Stimulated activated CD4-positive, alpha-beta T cell treated with anti-CD3 and anti-CD28 coated beads, Interleukin-1b, Interleukin-23, amount 100 ng/mL, for 24 hours (primary cell): ENCODE measurements around the gene GTPBP10.

ENCODE experiments used
- DNase-seq, 4 experiments: peaks; one replicate each; pipeline ENCODE4 v3.0.0-alpha.2; 2020; ENCODE audit warnings: low read depth in 4 of 4, low spot score in 1 of 4

GTPBP10 gene

DNA sequence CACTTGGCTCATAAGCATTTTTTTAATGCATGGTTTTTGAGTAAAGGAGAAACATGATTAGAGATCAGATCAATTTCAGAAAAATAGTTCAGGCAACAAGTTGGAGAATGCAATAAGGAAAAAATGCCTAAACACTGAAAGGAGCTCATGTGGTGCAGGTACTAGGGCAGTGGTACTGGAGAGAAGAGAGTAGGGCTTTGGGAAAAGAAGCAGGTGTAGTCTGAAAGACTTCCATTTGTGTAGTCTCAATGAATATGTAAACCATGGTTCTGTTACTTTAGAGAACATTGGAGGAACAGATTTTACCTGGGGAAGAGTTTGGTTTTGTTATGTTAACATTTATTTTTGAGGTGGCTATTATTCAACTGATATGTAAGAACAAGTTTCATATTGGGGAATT is 5.5 kb downstream of the GTPBP10 start:
- DNase-seq: no peak

DNA sequence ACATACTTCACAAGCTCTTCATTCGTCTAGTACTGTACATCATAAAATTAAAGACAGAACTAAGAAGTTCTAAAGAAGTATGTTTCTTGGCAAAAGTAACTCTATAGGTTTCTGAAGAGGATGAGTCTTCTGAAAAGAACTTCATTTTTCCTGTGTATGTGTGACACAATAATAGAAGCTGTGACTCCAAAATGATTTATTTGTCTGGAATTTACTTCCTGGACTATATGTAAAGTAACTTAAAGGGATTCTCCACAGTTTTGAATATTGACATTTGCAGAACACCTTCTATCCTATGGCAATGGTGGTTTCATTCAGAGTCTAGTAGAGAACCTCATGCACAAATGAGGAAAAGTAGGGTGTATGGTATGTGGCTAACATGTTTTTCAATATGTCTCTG is 36.9 kb downstream of the GTPBP10 start:
- no peak for DNase-seq

DNA sequence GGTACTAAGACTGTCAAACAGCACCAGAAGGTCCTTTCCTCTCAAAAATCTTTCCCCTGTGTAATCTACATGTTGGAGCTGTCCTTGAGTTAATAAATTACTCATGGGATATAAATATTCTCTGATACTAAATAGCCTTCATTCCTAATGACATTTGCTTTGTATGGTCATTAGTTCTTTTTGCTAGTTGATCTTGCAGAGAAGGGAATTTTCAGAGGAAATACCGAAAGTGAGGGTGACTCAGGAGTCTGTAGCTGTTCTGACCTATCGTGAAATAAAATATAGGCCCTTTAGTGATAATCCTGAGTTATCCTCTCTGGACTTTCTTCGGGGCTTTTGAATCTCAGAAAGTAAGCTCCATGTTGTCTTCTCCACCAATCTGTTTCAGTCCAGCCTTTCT is 37.3 kb downstream of the GTPBP10 start:
- no peak for DNase-seq

DNA sequence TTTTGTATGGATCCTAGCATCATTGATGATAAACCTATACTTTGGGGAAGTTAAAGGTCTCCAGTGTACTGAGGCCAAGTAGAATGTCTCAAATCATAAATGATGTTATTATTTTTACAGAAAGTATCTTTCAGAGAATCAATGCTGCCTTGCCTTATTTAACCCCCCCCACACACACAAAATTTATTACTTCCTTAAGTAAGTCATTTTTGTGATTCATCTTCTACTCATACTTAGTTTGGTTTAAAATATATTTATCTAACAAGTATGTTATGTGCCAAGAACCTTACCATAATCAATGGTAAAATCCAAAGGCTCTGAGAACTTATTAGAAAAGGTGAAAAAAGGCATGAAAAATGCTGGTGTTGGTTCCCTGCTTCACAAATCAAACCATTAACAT is 37.9 kb downstream of the GTPBP10 start:
- DNase-seq: no peak

DNA sequence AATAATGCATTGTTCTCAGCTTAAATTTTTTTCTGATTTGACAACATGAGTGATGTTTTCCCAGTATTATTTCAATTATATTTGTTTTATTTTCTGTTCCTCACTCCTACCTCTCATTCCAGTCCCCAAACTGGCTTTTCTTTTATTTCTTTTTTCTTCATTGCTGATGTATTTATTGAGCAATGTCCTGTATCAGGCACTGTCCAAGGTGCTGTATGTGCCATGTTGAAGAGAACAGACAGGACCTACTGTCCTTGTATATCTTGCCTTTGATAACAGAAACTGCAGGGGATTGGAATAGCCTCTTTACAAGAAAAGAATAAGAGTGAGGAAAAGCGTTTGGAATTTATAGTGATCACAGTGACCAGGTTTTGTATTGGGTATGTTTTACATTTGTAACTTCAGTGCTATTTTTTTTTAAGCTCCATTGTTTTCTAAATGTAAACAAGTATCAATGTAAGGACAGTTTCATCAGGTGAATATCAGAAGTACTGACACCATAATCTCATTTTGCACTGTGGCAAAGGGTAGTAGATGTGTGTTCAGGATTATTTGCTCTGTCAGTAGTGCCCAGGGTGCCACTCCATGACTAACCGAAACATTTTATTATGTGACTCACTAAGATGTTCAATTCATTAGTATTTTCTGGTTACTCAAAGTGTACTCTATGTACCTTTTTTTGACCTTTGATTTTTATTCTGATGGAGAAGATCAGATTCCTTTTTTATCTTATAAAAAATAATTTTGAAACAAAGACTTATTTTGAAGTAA is 41.1 kb downstream of the GTPBP10 start:
- no peak for DNase-seq

DNA sequence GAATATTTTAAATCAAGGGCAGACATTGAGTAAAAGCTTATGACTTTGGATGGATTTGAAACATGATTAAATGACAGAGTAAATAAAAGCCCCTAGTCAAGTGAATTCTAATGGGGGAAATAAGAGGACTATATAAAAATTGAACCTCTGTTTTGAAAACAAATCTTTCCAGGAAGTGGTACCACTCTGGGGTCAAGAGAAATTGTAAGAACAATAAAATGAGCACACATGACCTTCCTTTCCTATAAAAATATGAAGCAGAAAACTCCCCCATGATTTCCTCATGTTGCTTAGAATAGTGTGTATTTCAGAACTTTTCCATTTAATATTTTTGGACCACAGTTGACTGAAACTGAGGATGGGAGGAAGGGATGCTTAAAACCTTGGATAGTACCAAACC is 44.4 kb downstream of the GTPBP10 start:
- DNase-seq: no peak

DNA sequence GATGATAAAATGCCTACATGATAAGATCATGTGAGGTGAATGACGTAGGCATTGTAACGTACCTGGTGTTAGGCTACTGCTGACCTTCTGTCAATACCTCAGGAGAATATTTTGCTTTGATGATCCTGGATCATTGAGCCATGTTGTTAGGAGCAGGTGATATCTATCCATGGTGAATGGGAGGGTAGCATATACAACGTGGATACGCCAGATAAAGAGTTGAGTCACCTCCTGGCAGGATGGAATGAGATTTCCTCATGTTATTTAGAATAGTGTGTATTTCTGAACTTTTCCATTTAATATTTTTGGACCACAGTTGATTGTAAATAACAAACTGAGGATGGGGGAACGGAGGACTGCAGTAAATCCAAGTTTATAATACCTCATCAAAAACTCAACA is 45.0 kb downstream of the GTPBP10 start:
- DNase-seq: no peak

- no peak for DNase-seq
Observed at GRCh38 chr7:90396420-90396819, 49.9 kb downstream of the GTPBP10 start.

DNA sequence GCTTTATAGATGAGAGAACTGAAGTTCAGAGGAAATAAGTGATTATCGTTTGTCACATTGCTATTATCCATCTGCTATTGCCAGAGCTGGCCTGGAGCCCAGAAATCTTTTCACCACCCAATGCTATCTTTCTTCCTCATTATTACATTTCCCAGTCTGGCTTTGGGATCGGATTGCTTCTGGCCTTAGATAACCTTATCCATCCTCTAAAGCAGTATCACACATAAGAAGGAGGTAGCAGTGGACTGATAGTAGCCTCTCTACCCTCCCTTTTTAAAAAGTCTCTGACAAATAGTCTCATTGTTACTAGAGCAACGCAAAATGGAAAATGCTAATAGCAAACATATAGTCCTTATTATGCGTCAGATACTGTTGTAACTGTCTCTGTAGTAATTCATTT is 55.5 kb downstream of the GTPBP10 start:
- no peak for DNase-seq

- DNase-seq: no peak
Observed at GRCh38 chr7:90402785-90403173, 56.3 kb downstream of the GTPBP10 start.

GRCh38 chr7:90403174-90404113 is 56.9 kb downstream of the GTPBP10 start, which contains the start of gene CLDN12:
CLDN12 (plus strand) TSS chr7:90403461; CDS start chr7:90412677, 9,216 bp downstream.
- peak; percentile 31 to 48 (median 44) for DNase-seq

GRCh38 chr7:90404777-90405176 is 58.3 kb downstream of the GTPBP10 start:
- DNase-seq: no peak

- no peak for DNase-seq
Observed at GRCh38 chr7:90407484-90407821, 60.9 kb downstream of the GTPBP10 start.

DNA sequence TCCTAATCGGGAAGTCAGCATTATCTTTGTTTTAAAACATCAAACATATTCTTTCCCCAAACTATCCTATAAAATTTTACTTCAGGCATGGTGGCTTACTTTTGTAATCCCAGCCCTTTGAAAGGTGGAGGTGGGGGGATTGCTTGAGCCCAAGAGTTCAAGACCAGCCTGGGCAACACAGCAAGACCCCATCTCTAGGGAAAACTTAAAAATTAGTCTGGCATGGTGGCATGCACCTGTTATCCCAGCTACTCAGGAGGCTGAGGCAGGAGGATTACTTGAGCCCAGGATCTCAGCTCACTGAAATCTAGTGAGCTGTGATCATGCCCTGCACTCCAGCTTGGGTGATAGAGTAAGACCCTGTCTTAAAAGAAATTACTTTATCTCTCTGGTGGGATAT is 61.6 kb downstream of the GTPBP10 start:
- DNase-seq: no peak

DNA sequence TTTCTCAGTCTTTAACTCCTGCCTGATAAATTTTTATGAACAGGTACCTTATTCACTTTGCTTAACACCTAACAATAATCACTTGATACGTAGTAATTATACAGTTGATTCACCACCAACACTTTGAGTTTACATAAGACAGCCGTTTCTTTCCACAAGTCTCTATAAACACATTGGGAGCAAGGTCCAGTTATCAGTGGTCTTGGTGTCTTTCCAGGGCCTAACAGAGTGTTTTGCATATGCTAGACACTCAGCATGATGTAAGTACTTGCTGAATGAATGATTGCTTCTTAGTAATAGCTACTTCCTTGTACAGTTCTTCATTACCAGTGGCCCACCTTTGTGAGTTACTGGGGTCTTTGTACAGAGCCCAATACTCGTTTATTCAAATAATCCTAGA is 63.2 kb downstream of the GTPBP10 start:
- no peak for DNase-seq

DNA sequence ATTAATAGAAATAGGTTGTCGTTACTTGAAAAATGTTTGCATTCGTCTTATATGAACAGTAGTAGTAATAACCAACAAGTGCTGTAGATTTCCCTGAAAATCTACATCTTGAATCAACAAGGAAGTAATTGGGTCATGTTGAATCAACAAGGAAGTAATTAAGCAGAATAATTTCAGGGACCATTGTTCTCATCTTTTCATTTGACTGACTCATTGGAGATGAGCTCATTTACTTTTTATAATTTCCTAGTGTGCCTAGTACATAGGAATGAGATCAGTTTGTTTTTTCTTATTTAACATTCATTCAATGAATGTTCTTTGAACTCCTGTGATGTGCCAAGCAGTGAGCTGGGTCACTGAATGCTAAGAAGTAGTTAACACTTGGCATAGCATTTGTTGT is 65.0 kb downstream of the GTPBP10 start:
- DNase-seq: no peak

- DNase-seq: no peak
Observed at GRCh38 chr7:90412458-90413184, 66.1 kb downstream of the GTPBP10 start.

DNA sequence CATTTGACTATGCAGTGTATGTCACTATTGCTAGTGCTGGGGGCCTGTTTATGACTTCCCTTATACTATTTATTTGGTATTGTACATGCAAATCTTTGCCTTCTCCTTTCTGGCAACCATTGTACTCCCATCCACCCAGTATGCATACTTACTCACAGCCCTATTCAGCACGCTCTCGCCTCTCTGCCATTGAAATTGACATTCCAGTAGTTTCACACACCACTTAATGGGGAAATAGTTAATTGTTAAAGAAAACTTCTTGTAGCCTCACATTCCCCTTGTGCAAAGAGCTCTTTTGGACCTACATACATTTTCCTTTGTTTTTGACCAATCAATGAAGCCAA is 66.6 kb downstream of the GTPBP10 start:
- DNase-seq: no peak

DNA sequence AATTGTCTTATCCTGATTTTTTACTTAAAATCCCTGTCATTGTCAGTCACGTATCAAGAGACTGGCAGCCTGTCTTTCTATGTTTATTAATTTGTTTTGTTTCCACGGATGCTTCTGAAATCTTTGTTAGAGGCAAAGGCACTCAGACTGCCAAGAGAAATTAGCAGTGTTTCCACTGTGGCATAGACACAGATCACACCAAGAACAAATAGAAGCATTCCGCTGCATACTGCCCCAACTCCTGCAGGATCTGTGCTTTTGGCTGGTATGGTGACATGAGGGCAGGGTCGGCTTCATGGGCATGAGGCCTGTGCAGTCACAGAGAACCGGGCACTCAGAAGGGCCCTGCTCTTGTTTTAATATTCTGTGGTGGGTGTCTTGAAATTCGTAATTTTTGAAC is 75.1 kb downstream of the GTPBP10 start:
- no peak for DNase-seq

DNA sequence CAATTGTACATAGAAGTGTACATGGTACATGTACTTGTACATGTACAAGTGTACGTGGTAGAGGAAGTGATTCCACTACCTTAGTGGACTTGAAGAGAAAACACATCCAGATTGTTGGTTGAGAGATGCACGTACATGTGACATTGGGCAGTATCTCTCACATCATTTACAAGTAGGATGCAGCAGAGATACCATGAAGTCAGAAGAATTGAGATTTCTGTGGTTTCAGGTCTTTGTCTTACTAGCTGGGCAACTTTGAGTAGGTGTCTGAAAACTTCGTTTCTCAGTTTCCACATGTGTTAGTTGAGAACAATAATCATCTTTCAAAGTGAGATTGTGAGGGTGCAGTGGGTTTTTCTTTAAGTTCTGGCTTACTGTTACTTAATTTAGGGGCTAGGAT is 78.2 kb downstream of the GTPBP10 start:
- DNase-seq: no peak

- DNase-seq: no peak
Observed at GRCh38 chr7:90425376-90425775, 78.9 kb downstream of the GTPBP10 start.
